Rectal smooth muscle tissue (tissue), 1 donor: ENCODE results near the gene IBA57.

Source experiments
- H3K27ac ChIP-seq: one replicate; pipeline ENCODE4 v1.7.0; 2013; ENCODE audit warnings: low read depth, low read length, inconsistent platforms
- H3K27me3 ChIP-seq: one replicate; pipeline ENCODE4 v1.7.0; 2013; ENCODE audit warnings: low read length; ENCODE audit not compliant: control insufficient read depth, insufficient read depth
- H3K36me3 ChIP-seq: one replicate; pipeline ENCODE4 v1.7.0; 2013; ENCODE audit warnings: low read length; ENCODE audit not compliant: control insufficient read depth, insufficient read depth
- H3K4me1 ChIP-seq: one replicate; pipeline ENCODE4 v1.7.0; 2013; ENCODE audit warnings: low read length; ENCODE audit not compliant: control insufficient read depth, insufficient read depth
- H3K4me3 ChIP-seq: one replicate; pipeline ENCODE4 v1.7.0; 2013; ENCODE audit warnings: low read length
- H3K9ac ChIP-seq: one replicate; pipeline ENCODE4 v1.7.0; 2013; ENCODE audit warnings: low read length

Gene IBA57

DNA sequence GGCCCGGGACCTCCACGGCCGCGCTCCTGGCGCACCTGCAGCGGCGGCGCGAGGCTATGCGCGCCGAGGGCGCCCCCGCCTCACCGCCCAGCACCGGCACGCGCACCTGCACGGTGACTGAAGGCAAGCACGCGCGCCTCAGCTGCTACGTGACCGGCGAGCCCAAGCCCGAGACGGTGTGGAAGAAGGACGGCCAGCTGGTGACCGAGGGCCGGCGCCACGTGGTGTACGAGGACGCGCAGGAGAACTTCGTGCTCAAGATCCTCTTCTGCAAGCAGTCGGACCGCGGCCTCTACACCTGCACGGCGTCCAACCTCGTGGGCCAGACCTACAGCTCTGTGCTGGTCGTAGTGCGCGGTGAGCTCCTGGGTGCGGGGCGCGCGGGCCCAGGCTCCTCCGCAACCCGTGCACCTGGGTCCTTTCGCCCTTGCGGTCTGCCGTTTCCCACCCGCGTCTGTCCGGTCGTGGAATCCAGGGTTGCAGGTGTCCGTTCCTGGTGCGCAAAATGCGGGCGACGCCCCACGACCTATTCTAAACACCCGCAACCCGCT, 46.9 kb downstream of the IBA57 start:
- Histone ChIP-seq H3K27me3 (no peaks in the 10 kb centered on the region), H3K36me3 (no peaks in the 10 kb centered on the region), H3K4me1 (no peaks in the 10 kb centered on the region), H3K9ac (no peak overlapping the region), H3K27ac (no peak overlapping the region), H3K4me3 (no peak overlapping the region)

DNA sequence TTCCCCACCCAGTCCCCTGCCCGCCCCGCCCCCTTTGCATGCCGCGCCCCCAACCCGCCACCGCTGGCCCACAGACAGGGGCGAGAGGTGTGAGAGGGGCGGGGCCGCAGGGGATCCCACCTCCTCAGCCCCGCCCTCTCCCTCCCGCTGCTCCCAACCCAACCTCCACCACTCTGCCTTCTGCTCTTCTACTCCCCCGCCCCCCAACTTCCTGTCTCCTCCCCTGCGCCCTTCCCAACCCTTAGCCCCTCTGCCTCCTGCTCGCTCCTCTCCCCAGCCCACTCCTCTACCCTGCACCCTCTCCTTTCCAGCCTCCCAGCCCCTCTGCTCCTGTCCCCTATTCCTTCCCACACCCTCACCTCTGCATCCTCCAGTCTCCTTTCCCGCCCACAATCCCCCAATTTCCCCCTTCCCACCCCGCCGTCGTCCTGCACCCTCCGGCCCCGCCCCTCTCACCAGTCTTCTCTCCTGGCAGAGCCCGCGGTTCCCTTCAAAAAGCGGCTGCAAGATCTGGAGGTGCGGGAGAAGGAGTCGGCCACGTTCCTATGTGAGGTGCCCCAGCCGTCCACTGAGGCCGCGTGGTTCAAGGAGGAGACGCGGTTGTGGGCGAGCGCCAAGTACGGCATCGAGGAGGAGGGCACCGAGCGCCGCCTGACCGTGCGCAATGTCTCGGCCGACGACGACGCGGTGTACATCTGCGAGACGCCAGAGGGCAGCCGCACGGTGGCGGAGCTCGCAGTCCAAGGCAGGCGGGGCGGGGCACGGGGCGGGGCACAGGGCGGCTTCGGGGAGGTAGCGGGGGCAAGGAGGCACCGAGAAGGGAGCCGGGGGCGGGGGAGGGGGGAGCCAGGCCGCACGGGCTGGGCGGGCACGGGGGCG, 47.6 kb downstream of the IBA57 start:
- Histone ChIP-seq H3K27ac (no peak overlapping the region), H3K27me3 (no peaks in the 10 kb centered on the region), H3K9ac (no peak overlapping the region), H3K4me1 (no peaks in the 10 kb centered on the region), H3K4me3 (peak overlapping the region; percentile 48), H3K36me3 (no peaks in the 10 kb centered on the region)

DNA sequence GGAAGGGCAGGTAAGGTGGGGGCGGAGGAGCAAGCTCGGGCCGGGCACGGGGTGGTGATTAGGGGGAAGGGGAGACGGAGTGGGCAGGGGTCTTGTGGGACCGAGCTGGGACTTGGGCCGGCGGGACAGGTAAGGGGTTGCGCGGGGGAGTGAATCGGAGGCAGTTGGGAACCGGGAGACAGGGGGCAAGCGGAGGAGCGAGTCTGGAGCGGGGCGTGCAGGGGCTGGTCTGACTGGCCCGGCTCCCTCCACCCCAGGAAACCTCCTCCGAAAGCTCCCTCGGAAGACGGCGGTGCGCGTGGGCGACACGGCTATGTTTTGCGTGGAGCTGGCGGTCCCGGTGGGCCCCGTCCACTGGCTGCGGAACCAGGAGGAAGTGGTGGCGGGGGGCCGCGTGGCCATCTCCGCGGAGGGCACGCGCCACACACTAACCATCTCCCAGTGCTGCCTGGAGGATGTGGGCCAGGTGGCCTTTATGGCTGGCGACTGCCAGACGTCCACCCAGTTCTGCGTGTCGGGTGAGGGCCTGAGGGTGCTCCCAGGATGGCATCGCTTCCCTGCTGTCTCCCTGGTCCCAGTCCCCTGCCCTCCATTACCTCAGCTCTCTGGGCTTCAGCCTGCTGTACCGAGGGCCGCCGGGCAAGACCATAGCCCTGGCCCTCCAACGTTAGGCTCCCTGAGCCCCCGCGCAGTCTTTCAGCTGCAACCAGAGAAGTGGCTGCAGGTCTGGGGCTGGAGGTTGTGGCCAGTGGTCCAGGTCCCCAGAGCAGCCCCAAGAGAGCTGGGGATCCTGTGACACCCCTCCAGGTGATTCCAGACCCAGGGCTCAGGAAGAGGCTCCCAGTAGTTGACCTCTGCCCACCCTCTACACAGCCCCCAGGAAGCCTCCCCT, 48.6 kb downstream of the IBA57 start:
- Histone ChIP-seq H3K4me1 (no peaks in the 10 kb centered on the region), H3K27me3 (no peaks in the 10 kb centered on the region), H3K36me3 (no peaks in the 10 kb centered on the region), H3K4me3 (no peak overlapping the region), H3K9ac (no peak overlapping the region), H3K27ac (no peak overlapping the region)

GRCh38 chr1:228214921-228215662, 49.5 kb downstream of the IBA57 start:
- H3K9ac ChIP-seq, result no peak overlapping the region
- H3K4me1 ChIP-seq, result no peaks in the 10 kb centered on the region
- no peaks in the 10 kb centered on the region for H3K36me3 ChIP-seq
- H3K27ac ChIP-seq, result no peak overlapping the region
- H3K4me3 ChIP-seq, result no peak overlapping the region
- H3K27me3 ChIP-seq, result no peaks in the 10 kb centered on the region

GRCh38 chr1:228215663-228216116, 50.1 kb downstream of the IBA57 start:
- H3K9ac ChIP-seq, result no peak overlapping the region
- no peaks in the 10 kb centered on the region for H3K36me3 ChIP-seq
- no peak overlapping the region for H3K4me3 ChIP-seq
- H3K4me1 ChIP-seq, result no peaks in the 10 kb centered on the region
- no peak overlapping the region for H3K27ac ChIP-seq
- no peaks in the 10 kb centered on the region for H3K27me3 ChIP-seq

DNA sequence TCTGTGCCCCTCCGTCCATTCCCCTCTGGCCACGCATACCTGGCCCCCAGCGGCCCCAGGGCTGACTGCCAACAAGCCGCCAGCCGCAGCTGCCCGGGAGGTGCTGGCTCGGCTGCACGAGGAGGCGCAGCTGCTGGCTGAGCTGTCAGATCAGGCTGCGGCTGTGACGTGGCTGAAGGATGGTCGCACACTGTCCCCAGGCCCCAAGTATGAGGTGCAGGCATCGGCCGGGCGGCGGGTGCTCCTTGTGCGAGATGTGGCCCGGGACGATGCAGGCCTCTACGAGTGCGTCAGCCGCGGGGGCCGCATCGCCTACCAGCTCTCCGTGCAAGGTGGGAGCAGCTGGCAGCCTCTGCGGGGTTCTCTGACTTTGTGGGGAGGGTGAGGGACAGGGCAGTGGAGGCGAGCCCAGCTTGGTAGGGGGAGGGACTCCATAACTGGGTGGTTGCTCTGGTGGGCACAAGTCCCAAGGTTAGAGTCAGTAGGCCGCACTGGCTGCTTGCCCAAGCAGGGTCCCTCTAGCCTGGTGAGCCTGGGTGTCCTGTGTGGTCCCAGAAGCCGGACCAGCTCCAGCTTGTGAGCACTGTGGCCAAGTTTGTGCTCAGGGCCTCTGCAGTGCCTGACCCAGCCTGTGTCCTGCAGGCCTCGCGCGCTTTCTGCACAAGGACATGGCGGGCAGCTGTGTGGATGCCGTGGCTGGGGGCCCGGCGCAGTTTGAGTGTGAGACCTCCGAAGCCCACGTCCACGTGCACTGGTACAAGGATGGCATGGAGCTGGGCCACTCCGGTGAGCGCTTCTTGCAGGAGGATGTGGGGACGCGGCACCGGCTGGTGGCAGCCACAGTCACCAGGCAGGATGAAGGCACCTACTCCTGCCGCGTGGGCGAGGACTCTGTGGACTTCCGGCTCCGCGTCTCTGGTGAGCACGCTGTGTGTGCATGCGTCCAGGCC, 51.0 kb downstream of the IBA57 start:
- Histone ChIP-seq H3K27ac (no peak overlapping the region), H3K4me3 (no peak overlapping the region), H3K27me3 (no peaks in the 10 kb centered on the region), H3K9ac (no peak overlapping the region), H3K4me1 (no peaks in the 10 kb centered on the region), H3K36me3 (no peaks in the 10 kb centered on the region)

DNA sequence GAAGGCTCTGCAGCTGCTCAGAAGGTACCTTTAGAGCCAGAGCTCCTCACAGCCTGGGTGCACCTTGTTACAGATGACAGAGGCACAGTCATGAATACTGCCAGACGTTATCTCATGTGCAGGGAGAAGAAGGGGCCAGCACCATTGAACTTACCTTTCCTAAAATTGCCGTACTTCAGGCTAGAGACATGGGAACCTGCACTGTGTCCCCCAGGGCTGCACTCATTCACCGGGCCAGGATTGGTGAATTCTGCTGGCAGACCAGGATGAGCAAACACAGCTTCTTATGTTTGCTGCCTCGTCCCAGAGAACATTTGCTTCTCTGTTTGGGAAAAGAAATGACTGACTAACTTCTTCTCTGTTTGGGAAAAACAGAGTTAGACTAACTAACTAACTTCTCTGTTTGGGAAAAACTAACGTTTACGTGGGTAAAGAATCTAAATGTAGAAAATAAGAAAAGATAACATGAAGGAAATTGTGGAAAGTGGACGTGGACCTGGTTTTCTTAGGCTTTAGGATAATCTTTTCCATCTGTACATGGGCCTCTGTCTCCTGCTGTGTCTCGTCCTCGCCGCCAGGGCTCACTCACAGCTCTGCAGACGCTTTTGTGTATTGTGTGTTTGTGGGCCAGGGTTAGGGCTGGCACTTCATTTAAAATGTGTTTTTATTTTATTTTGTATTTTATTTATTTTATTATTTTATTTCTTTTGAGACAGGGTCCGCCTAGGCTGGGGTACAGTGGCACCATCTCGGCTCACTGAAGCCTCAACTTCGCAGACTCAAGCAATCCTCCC, 52.1 kb downstream of the IBA57 start:
- Histone ChIP-seq H3K36me3 (no peaks in the 10 kb centered on the region), H3K27me3 (no peaks in the 10 kb centered on the region), H3K27ac (no peak overlapping the region), H3K9ac (no peak overlapping the region), H3K4me3 (no peak overlapping the region), H3K4me1 (no peaks in the 10 kb centered on the region)

- Histone ChIP-seq H3K9ac (no peak overlapping the region), H3K4me1 (no peaks in the 10 kb centered on the region), H3K27ac (no peak overlapping the region), H3K36me3 (no peaks in the 10 kb centered on the region), H3K4me3 (no peak overlapping the region), H3K27me3 (no peaks in the 10 kb centered on the region)
Measured at GRCh38 chr1:228218513-228219244, 53.1 kb downstream of the IBA57 start.

GRCh38 chr1:228219245-228219961, 53.8 kb downstream of the IBA57 start:
- H3K4me1 ChIP-seq, result no peaks in the 10 kb centered on the region
- no peaks in the 10 kb centered on the region for H3K36me3 ChIP-seq
- H3K27ac ChIP-seq, result no peak overlapping the region
- H3K9ac ChIP-seq, result no peak overlapping the region
- no peaks in the 10 kb centered on the region for H3K27me3 ChIP-seq
- H3K4me3 ChIP-seq, result no peak overlapping the region
